Activated B cell treated with CpG ODN at 0.5 μM for 24 hours (primary cell): ENCODE results near the gene CDC42BPA. TPM values are rescaled to one million over a fixed set of nuclear protein-coding genes. Genes with fewer than 3 reads are reported as not detected.

Source experiments
- ATAC-seq: fragments of 200-7000 bp; cut with Tn5 transposase; one replicate; pipeline ENCODE4 v1.10.0; 2021; ENCODE audit warnings: low read depth, mild to moderate bottlenecking, moderate library complexity
- CTCF ChIA-PET: fragments of 350-600 bp; sonication (Branson Sonifier 250); formaldehyde crosslinking; loops from one replicate; lab custom pipeline; 2021; ENCODE audit warnings: antibody characterized with exemption; lab: Charles Lee
- POLR2A ChIA-PET: fragments of 350-600 bp; sonication (Branson Sonifier 250); formaldehyde crosslinking; loops from one replicate; lab custom pipeline; 2021; ENCODE audit warnings: antibody characterized with exemption; lab: Charles Lee
- DNase-seq: peaks from one replicate; pipeline ENCODE4 v3.0.0; 2022
- H3K27ac Mint-ChIP-seq: one replicate; pipeline ENCODE4 v1.8.0; 2020; ENCODE audit warnings: mixed read lengths
- H3K27me3 Mint-ChIP-seq: one replicate; pipeline ENCODE4 v1.8.0; 2021; ENCODE audit warnings: mixed read lengths
- H3K36me3 Mint-ChIP-seq: one replicate; pipeline ENCODE4 v1.8.0; 2021; ENCODE audit warnings: low read depth, mixed read lengths
- H3K4me1 Mint-ChIP-seq: one replicate; pipeline ENCODE4 v1.8.0; 2021; ENCODE audit warnings: mixed read lengths
- H3K4me3 Mint-ChIP-seq: one replicate; pipeline ENCODE4 v1.8.0; 2020; ENCODE audit warnings: mild to moderate bottlenecking, mixed read lengths
- H3K9me3 Mint-ChIP-seq: one replicate; pipeline ENCODE4 v1.8.0; 2020; ENCODE audit warnings: mixed read lengths
- CTCF ChIP-seq: fragments of 200-600 bp; IDR thresholded peaks from one replicate; pipeline ENCODE4 v1.8.0; 2022; ENCODE audit warnings: antibody characterized with exemption, mild to moderate bottlenecking
- intact Hi-C: fragments of 100-400 bp; cut with micrococcal nuclease; formaldehyde crosslinking; loops from one replicate; pipeline ENCODE4 v1.15.1; 2024
- total RNA-seq: library from RNA; stranded (reverse); gene quantifications from 2 replicates; pipeline ENCODE4 v1.2.3, GENCODE V29; 2022

Gene CDC42BPA
- total RNA-seq, 1 donor from 2014 or later = 0.29 TPM

- POLR2A ChIA-PET = no interaction called here
- TF ChIP-seq CTCF = no peak
- DNase-seq = no peak
- Mint-ChIP-seq H3K27ac (no peak overlapping the region), H3K4me1 (no peaks in the 10 kb centered on the region), H3K36me3 (peaks cover 63% of the 10 kb centered on the region), H3K9me3 (no peaks in the 10 kb centered on the region), H3K27me3 (no peaks in the 10 kb centered on the region), H3K4me3 (no peak overlapping the region)
- ATAC-seq = no peak
- CTCF ChIA-PET = no interaction called here
- intact Hi-C loops = no loop called here
Observed at GRCh38 chr1:226983247-226983991, 334.9 kb downstream of the CDC42BPA start.

GRCh38 chr1:226982451-226983177 is 335.7 kb downstream of the CDC42BPA start:
- intact Hi-C loops = no loop called here
- Mint-ChIP-seq H3K4me3 (no peak overlapping the region), H3K27me3 (no peaks in the 10 kb centered on the region), H3K27ac (no peak overlapping the region), H3K4me1 (no peaks in the 10 kb centered on the region), H3K36me3 (peaks cover 66% of the 10 kb centered on the region), H3K9me3 (no peaks in the 10 kb centered on the region)
- CTCF ChIA-PET = no interaction called here
- POLR2A ChIA-PET = no interaction called here
- no peak for TF ChIP-seq CTCF
- ATAC-seq (no peak), DNase-seq (no peak)

- no peaks in the 10 kb centered on the region for H3K9me3 Mint-ChIP-seq
- intact Hi-C loops = no loop called here
- POLR2A ChIA-PET = no interaction called here
Observed at GRCh38 chr1:226981838-226982237, 336.5 kb downstream of the CDC42BPA start.

GRCh38 chr1:226981386-226981817 is 336.9 kb downstream of the CDC42BPA start:
- DNase-seq (no peak), ATAC-seq (no peak)
- intact Hi-C loops = no loop called here
- peaks cover 57% of the 10 kb centered on the region for H3K36me3 Mint-ChIP-seq
- no peaks in the 10 kb centered on the region for H3K4me1 Mint-ChIP-seq
- ChIA-PET CTCF (no interaction called here), POLR2A (no interaction called here)
- no peak for TF ChIP-seq CTCF
- H3K4me3 Mint-ChIP-seq = no peak overlapping the region
- no peaks in the 10 kb centered on the region for H3K9me3 Mint-ChIP-seq
- H3K27me3 Mint-ChIP-seq = no peaks in the 10 kb centered on the region
- no peak overlapping the region for H3K27ac Mint-ChIP-seq

More at GRCh38 chr1:226981838-226982237, 336.5 kb downstream of the CDC42BPA start:
- ATAC-seq (no peak), DNase-seq (no peak)
- Mint-ChIP-seq H3K4me3 (no peak overlapping the region), H3K4me1 (no peaks in the 10 kb centered on the region), H3K36me3 (peaks cover 59% of the 10 kb centered on the region), H3K27me3 (no peaks in the 10 kb centered on the region), H3K27ac (no peak overlapping the region)
- no peak for TF ChIP-seq CTCF
- CTCF ChIA-PET = no interaction called here

GRCh38 chr1:226980565-226981385 is 337.5 kb downstream of the CDC42BPA start:
- H3K27ac Mint-ChIP-seq = no peak overlapping the region
- no peak for ATAC-seq
- H3K9me3 Mint-ChIP-seq = no peaks in the 10 kb centered on the region

More at GRCh38 chr1:226980565-226981385, 337.5 kb downstream of the CDC42BPA start:
- no peak for TF ChIP-seq CTCF
- CTCF ChIA-PET = no interaction called here
- Mint-ChIP-seq H3K4me3 (no peak overlapping the region), H3K36me3 (peaks cover 51% of the 10 kb centered on the region), H3K27me3 (no peaks in the 10 kb centered on the region), H3K4me1 (no peaks in the 10 kb centered on the region)
- intact Hi-C loops = no loop called here
- no peak for DNase-seq
- POLR2A ChIA-PET = no interaction called here
